ENCODE measurements around the gene MYG1.
A peak's percentile ranks its signal among the peaks of the same experiment; 100 is the strongest.

Gene MYG1

GRCh38 chr12:53352331-53353256 lies 53.1 kb downstream of the MYG1 start (continued):
- TF ChIP-seq SETDB1 (IDR thresholded peaks at IDR 0.05; ENCODE audit: insufficient read length, low read length) (no peak), ZNF571 (tag by site-specific recombination; IDR thresholded peaks at IDR 0.05) (no peak), ZSCAN30 (tag by site-specific recombination; IDR thresholded peaks at IDR 0.05) (no peak), ZXDB (tag by site-specific recombination; IDR thresholded peaks at IDR 0.05) (peak; percentile 36; the same call in 1 of the 2 replicates), ZNF138 (tag by site-specific recombination; IDR thresholded peaks at IDR 0.05; ENCODE audit: borderline replicate concordance) (no peak), ZNF623 (tag by site-specific recombination; IDR thresholded peaks at IDR 0.05) (no peak), ZFHX2 (tag by site-specific recombination; conservative IDR thresholded peaks at IDR 0.05) (no peak), ZNF184 (tag by site-specific recombination; IDR thresholded peaks at IDR 0.05) (no peak), ZNF654 (tag by site-specific recombination; IDR thresholded peaks at IDR 0.05; ENCODE audit: low read depth) (peak; percentile 87), ZNF596 (tag by site-specific recombination; IDR thresholded peaks at IDR 0.05) (no peak), YY1 (tag by site-specific recombination; IDR thresholded peaks at IDR 0.05) (no peak), ZBTB49 (tag by site-specific recombination; IDR thresholded peaks at IDR 0.05; ENCODE audit: low read depth) (no peak), ZNF223 (tag by site-specific recombination; IDR thresholded peaks at IDR 0.05) (no peak), ZSCAN16 (tag by site-specific recombination; IDR thresholded peaks at IDR 0.05) (no peak)

- ChIA-PET POLR2A (interaction anchor here (2.4 kb wide), 1 partner anchor 26 kb away, joined by 17 read pairs; the partner anchor contains the start of gene SP1), CTCF (interaction anchor here (0.6 to 6.6 kb wide), 28 partner anchors 8 to 156 kb away, joined by 3 to 134 read pairs (median 8); partner anchors contain the start of genes AAAS, AMHR2, NPFF and SP1)
- TF ChIP-seq ZNF274 (IDR thresholded peaks at IDR 0.05; ENCODE audit: low read length) (no peak), ZNF274 (tag by site-specific recombination; IDR thresholded peaks at IDR 0.05; ENCODE audit: borderline replicate concordance) (no peak), ZFHX2 (tag by site-specific recombination; conservative IDR thresholded peaks at IDR 0.05) (0 out of 2 replicates have a peak, but pooled peaks have one; percentile 6)
- Histone ChIP-seq H3K4me3 (ENCODE audit: low read depth, low read length) (no peak overlapping the region), H3K4me1 (ENCODE audit: control insufficient read depth, insufficient read depth, low read length) (no peaks in the 10 kb centered on the region), H3K36me3 (ENCODE audit: control insufficient read depth in 2 of 2, insufficient read depth in 1 of 2, low read length in 2 of 2) (no peaks in the 10 kb centered on the region), H3K9me3 (ENCODE audit: control insufficient read depth, insufficient read depth, low read depth, low read length) (no peaks in the 10 kb centered on the region), H3K27ac (ENCODE audit: extremely low read depth, low read depth, low read length) (no peak overlapping the region)
Observed at GRCh38 chr12:53353257-53353655, 53.8 kb downstream of the MYG1 start.

GRCh38 chr12:53355121-53355520 lies 55.6 kb downstream of the MYG1 start:
- TF ChIP-seq ZNF555 (tag by site-specific recombination; conservative IDR thresholded peaks at IDR 0.05): no peak
- peak; percentile 57; the same call in 1 of the 2 replicates for TF ChIP-seq ZNF366 (tag by site-specific recombination; conservative IDR thresholded peaks at IDR 0.05)
- no peak for TF ChIP-seq AEBP2 (tag by site-specific recombination; IDR thresholded peaks at IDR 0.05; ENCODE audit: borderline replicate concordance)
- TF ChIP-seq EGR2 (tag by site-specific recombination; IDR thresholded peaks at IDR 0.05; ENCODE audit: low read depth): no peak
- Histone ChIP-seq H3K36me3 (ENCODE audit: control insufficient read depth in 2 of 2, insufficient read depth in 1 of 2, low read length in 2 of 2) (no peaks in the 10 kb centered on the region), H3K9me3 (ENCODE audit: control insufficient read depth, insufficient read depth, low read depth, low read length) (no peaks in the 10 kb centered on the region), H3K4me1 (ENCODE audit: control insufficient read depth, insufficient read depth, low read length) (no peaks in the 10 kb centered on the region), H3K27ac (ENCODE audit: extremely low read depth, low read depth, low read length) (no peak overlapping the region), H3K4me3 (ENCODE audit: low read depth, low read length) (no peak overlapping the region)
- ChIA-PET CTCF (interaction anchor here (0.6 to 6.6 kb wide), 7 partner anchors 23 to 155 kb away, joined by 3 to 134 read pairs (median 4); partner anchors contain the start of genes AMHR2, NPFF and SP1), POLR2A (interaction anchor here (0.5 to 0.9 kb wide), 3 partner anchors 22 to 146 kb away, joined by 3 to 4 read pairs (median 4); partner anchors contain the start of gene TARBP2)

All from HEK293 (cell line).